ENCODE measurements around the gene XYLT1.

DNA sequence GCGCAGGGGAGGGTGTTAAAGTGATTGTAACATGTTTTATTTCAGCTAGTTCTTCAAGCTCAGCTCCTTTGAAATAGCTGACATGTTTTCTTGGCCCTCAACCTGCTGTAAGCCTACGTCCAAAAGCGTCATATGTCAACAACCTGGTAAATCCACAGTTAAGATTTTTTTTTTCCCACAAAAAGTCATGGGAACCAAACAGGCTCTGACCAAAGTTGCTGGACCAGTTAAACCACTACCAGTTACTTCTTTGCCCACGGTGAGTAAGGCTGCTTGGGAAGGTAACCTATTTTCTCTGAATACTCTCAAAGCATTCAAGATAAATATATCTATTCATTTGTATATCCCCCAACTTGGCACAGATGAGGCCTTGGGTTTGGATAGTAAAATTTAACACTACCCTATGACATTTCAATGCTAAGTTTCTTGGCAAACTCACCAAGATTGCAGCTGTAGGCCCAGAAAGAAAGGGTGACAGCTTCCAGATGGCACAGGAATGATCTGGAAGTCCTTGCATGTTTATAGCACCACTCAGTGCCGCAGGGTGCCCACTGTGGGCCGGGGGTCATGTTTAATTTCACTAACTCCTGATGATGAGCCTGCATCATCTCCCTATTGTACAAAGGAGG lies 166.2 kb downstream of the XYLT1 start:
- TF ChIP-seq, protein P1, sequence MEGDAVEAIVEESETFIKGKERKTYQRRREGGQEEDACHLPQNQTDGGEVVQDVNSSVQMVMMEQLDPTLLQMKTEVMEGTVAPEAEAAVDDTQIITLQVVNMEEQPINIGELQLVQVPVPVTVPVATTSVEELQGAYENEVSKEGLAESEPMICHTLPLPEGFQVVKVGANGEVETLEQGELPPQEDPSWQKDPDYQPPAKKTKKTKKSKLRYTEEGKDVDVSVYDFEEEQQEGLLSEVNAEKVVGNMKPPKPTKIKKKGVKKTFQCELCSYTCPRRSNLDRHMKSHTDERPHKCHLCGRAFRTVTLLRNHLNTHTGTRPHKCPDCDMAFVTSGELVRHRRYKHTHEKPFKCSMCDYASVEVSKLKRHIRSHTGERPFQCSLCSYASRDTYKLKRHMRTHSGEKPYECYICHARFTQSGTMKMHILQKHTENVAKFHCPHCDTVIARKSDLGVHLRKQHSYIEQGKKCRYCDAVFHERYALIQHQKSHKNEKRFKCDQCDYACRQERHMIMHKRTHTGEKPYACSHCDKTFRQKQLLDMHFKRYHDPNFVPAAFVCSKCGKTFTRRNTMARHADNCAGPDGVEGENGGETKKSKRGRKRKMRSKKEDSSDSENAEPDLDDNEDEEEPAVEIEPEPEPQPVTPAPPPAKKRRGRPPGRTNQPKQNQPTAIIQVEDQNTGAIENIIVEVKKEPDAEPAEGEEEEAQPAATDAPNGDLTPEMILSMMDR (conservative IDR thresholded peaks at IDR 0.05; ENCODE audit: low read length), result no peak
- TF ChIP-seq EZH2phosphoT487 (IDR thresholded peaks at IDR 0.05; ENCODE audit: borderline replicate concordance), result no peak

Measured in Loucy (cell line).